RWPE1 (cell line): ENCODE results near the gene AUTS2.

Source experiments
- CTCF ChIA-PET: fragments of 350-600 bp; sonication (Branson Sonifier 250); formaldehyde crosslinking; extraction: SDS; loops from one replicate; lab custom pipeline; 2021; lab: Yijun Ruan, JAX
- POLR2A ChIA-PET: fragments of 400-600 bp; formaldehyde crosslinking; extraction: SDS; loops from one replicate; lab custom pipeline; 2020; ENCODE audit warnings: antibody characterized with exemption; ENCODE audit not compliant: low non-redundant PET; lab: Yijun Ruan, JAX
- DNase-seq: peaks from one replicate; pipeline ENCODE4 v3.0.0; 2012; ENCODE audit warnings: low spot score
- H3K27ac ChIP-seq: fragments of 450-650 bp; 2 replicates; pipeline ENCODE4 v1.5.1; 2017
- CTCF ChIP-seq: fragments of 450-650 bp; conservative IDR thresholded peaks from 2 replicates; pipeline ENCODE4 v1.5.1; 2017; ENCODE audit warnings: low read depth, mild to moderate bottlenecking

AUTS2 gene

GRCh38 chr7:69859342-69859741, 261.1 kb downstream of the AUTS2 start:
- no peak for TF ChIP-seq CTCF
- POLR2A ChIA-PET: no interaction called here
- CTCF ChIA-PET: no interaction called here
- no peak overlapping the region for H3K27ac ChIP-seq
- no peak for DNase-seq

GRCh38 chr7:69860486-69860885, 262.2 kb downstream of the AUTS2 start:
- ChIA-PET POLR2A (no interaction called here), CTCF (no interaction called here)
- no peak for TF ChIP-seq CTCF
- DNase-seq: no peak
- no peak overlapping the region for H3K27ac ChIP-seq

- ChIA-PET POLR2A (no interaction called here), CTCF (no interaction called here)
- DNase-seq: no peak
Measured at GRCh38 chr7:69860941-69861622, 262.8 kb downstream of the AUTS2 start.

GRCh38 chr7:69862413-69863064, 264.3 kb downstream of the AUTS2 start:
- ChIA-PET POLR2A (no interaction called here), CTCF (no interaction called here)
- TF ChIP-seq CTCF: no peak
- no peak for DNase-seq
- no peak overlapping the region for H3K27ac ChIP-seq

More at GRCh38 chr7:69860941-69861622, 262.8 kb downstream of the AUTS2 start:
- H3K27ac ChIP-seq: no peak overlapping the region
- TF ChIP-seq CTCF: no peak

- no peak for TF ChIP-seq CTCF
- no peak overlapping the region for H3K27ac ChIP-seq
- ChIA-PET CTCF (no interaction called here), POLR2A (no interaction called here)
- DNase-seq: no peak
Measured at GRCh38 chr7:69864274-69864673, 266.0 kb downstream of the AUTS2 start.

GRCh38 chr7:69864822-69865221, 266.5 kb downstream of the AUTS2 start:
- no peak for TF ChIP-seq CTCF

More at GRCh38 chr7:69864822-69865221, 266.5 kb downstream of the AUTS2 start:
- CTCF ChIA-PET: no interaction called here
- no peak overlapping the region for H3K27ac ChIP-seq
- POLR2A ChIA-PET: no interaction called here
- no peak for DNase-seq
